SU-DHL-6 (cell line): ENCODE results near the gene SLC44A3.
"Not testable (repeated sequence)": the region's sequence is repeated elsewhere in the genome, so short reads cannot be mapped to it uniquely, and the experiment has no call there.

ENCODE experiments used
- H2AFZ ChIP-seq: fragments of 200-600 bp; sonication (generic); 2 replicates; pipeline ENCODE4 v1.6.1; 2014; ENCODE audit warnings: low read depth, mild to moderate bottlenecking, moderate library complexity, mixed read lengths, antibody characterized with exemption, low read length; ENCODE audit not compliant: severe bottlenecking
- H3F3A ChIP-seq: fragments of 200-600 bp; shearing (Covaris generic); 2 replicates; pipeline ENCODE4 v1.6.0; 2016; ENCODE audit warnings: antibody characterized with exemption, mild to moderate bottlenecking; ENCODE audit not compliant: insufficient read depth
- H3K27ac ChIP-seq: fragments of 200-600 bp; sonication (generic); 2 replicates; pipeline ENCODE4 v1.5.1; 2016; ENCODE audit warnings: low read depth, mild to moderate bottlenecking, low read length, moderate library complexity, mixed read lengths
- H3K27me3 ChIP-seq: fragments of 200-600 bp; sonication (generic), shearing (Covaris generic); 2 replicates; pipeline ENCODE4 v1.6.0; 2014; ENCODE audit warnings: mild to moderate bottlenecking, low read length
- H3K36me3 ChIP-seq: fragments of 200-600 bp; sonication (generic); 2 replicates; pipeline ENCODE4 v1.6.1; 2014; ENCODE audit warnings: mild to moderate bottlenecking, low read length, mixed read lengths
- H3K4me2 ChIP-seq: fragments of 300-600, 200-600 bp; shearing (Covaris generic), sonication (generic); 2 replicates; pipeline ENCODE4 v1.6.0; 2014; ENCODE audit warnings: low read length, low read depth, mild to moderate bottlenecking; ENCODE audit not compliant: poor library complexity, severe bottlenecking
- H3K4me3 ChIP-seq: fragments of 200-600 bp; sonication (generic); 2 replicates; pipeline ENCODE4 v1.5.1; 2014; ENCODE audit warnings: antibody characterized with exemption, low read length, mild to moderate bottlenecking, mixed read lengths; ENCODE audit not compliant: insufficient read depth, poor library complexity, severe bottlenecking
- H3K79me2 ChIP-seq: fragments of 200-600 bp; sonication (generic); 2 replicates; pipeline ENCODE4 v1.6.1; 2014; ENCODE audit warnings: mild to moderate bottlenecking, low read length, moderate library complexity; ENCODE audit not compliant: insufficient read depth
- H3K9ac ChIP-seq: fragments of 200-600 bp; sonication (generic); 2 replicates; pipeline ENCODE4 v1.7.0; 2014; ENCODE audit warnings: mild to moderate bottlenecking, low read length
- H3K9me2 ChIP-seq: fragments of 200-600 bp; sonication (generic); replicated peaks from 2 replicates; pipeline ENCODE4 v1.6.1; 2014; ENCODE audit warnings: low read length; ENCODE audit not compliant: insufficient read depth
- H3K9me3 ChIP-seq: fragments of 200-600 bp; sonication (generic); 2 replicates; pipeline ENCODE4 v1.6.1; 2014; ENCODE audit warnings: low read length, mixed read lengths; ENCODE audit not compliant: insufficient read depth
- H4K20me1 ChIP-seq: fragments of 200-600 bp; sonication (generic); 2 replicates; pipeline ENCODE4 v1.6.1; 2014; ENCODE audit warnings: low read depth, mild to moderate bottlenecking, antibody characterized with exemption, low read length, moderate library complexity, mixed read lengths
- CTCF ChIP-seq: fragments of 200-600 bp; sonication (generic); IDR thresholded peaks from one replicate; pipeline ENCODE4 v1.5.1; 2017; ENCODE audit warnings: antibody characterized with exemption, mild to moderate bottlenecking, low read length, moderate library complexity; ENCODE audit not compliant: insufficient read depth, poor library complexity, severe bottlenecking
- EZH2phosphoT487 ChIP-seq: fragments of 200-600 bp; sonication (generic), shearing (Covaris generic); conservative IDR thresholded peaks from 2 replicates; pipeline ENCODE4 v1.6.1; 2018; ENCODE audit warnings: mild to moderate bottlenecking, antibody characterized with exemption, low read length, moderate library complexity, mixed read lengths

Gene SLC44A3

GRCh38 chr1:94940738-94941137 lies 120.6 kb downstream of the SLC44A3 start:
- Histone ChIP-seq H3K9me2 (no peaks in the 10 kb centered on the region), H3K4me3 (no peak overlapping the region), H3K9me3 (no peaks in the 10 kb centered on the region), H3K27ac (no peak overlapping the region), H2AFZ (no peak overlapping the region), H3F3A (no peaks in the 10 kb centered on the region), H3K4me2 (no peak overlapping the region), H4K20me1 (no peaks in the 10 kb centered on the region), H3K9ac (no peak overlapping the region), H3K36me3 (no peaks in the 10 kb centered on the region), H3K27me3 (no peaks in the 10 kb centered on the region), H3K79me2 (no peaks in the 10 kb centered on the region)
- no peak for TF ChIP-seq CTCF
- no peak for TF ChIP-seq EZH2phosphoT487

GRCh38 chr1:94941480-94941879 lies 121.3 kb downstream of the SLC44A3 start:
- not testable (repeated sequence) for H3K9ac ChIP-seq, H3K36me3 ChIP-seq, H3K27ac ChIP-seq, H3K79me2 ChIP-seq, H3K9me2 ChIP-seq, H3F3A ChIP-seq, H2AFZ ChIP-seq, H3K9me3 ChIP-seq, H3K4me2 ChIP-seq, H4K20me1 ChIP-seq, H3K4me3 ChIP-seq, H3K27me3 ChIP-seq

GRCh38 chr1:94942171-94943128 lies 122.3 kb downstream of the SLC44A3 start:
- H3K9me2 ChIP-seq = no peaks in the 10 kb centered on the region
- no peaks in the 10 kb centered on the region for H3K27me3 ChIP-seq
- no peaks in the 10 kb centered on the region for H3K79me2 ChIP-seq
- H3K27ac ChIP-seq = no peak overlapping the region
- TF ChIP-seq CTCF = no peak
- no peak for TF ChIP-seq EZH2phosphoT487
- H3F3A ChIP-seq = no peaks in the 10 kb centered on the region
- H4K20me1 ChIP-seq = no peaks in the 10 kb centered on the region
- no peaks in the 10 kb centered on the region for H3K36me3 ChIP-seq
- H3K4me2 ChIP-seq = no peak overlapping the region
- H3K4me3 ChIP-seq = no peak overlapping the region
- no peak overlapping the region for H3K9ac ChIP-seq
- H3K9me3 ChIP-seq = no peaks in the 10 kb centered on the region
- no peak overlapping the region for H2AFZ ChIP-seq
